Loucy (cell line): ENCODE results near the gene CAPN2.
A peak's percentile ranks its signal among the peaks of the same experiment; 100 is the strongest.

ENCODE experiments used
- H2AFZ ChIP-seq: fragments of 200-600 bp; sonication (generic); 2 replicates; pipeline ENCODE4 v1.6.0; 2016; ENCODE audit warnings: antibody characterized with exemption, mild to moderate bottlenecking, low read length, moderate library complexity
- H3F3A ChIP-seq: fragments of 200-600 bp; 2 replicates; pipeline ENCODE4 v1.6.0; 2016; ENCODE audit warnings: antibody characterized with exemption, low read depth, mild to moderate bottlenecking
- H3K27me3 ChIP-seq: fragments of 200-600 bp; sonication (generic); 2 replicates; pipeline ENCODE4 v1.6.1; 2014; ENCODE audit warnings: low read length, mild to moderate bottlenecking; ENCODE audit not compliant: insufficient read depth, poor library complexity, severe bottlenecking
- H3K36me3 ChIP-seq: fragments of 200-600 bp; sonication (generic); 2 replicates; pipeline ENCODE4 v1.6.1; 2016; ENCODE audit warnings: low read length; ENCODE audit not compliant: insufficient read depth
- H3K4me1 ChIP-seq: fragments of 200-600 bp; sonication (generic); 2 replicates; pipeline ENCODE4 v1.5.1; 2014; ENCODE audit warnings: low read length, mild to moderate bottlenecking; ENCODE audit not compliant: insufficient read depth, poor library complexity, severe bottlenecking
- H3K4me2 ChIP-seq: fragments of 200-600 bp; sonication (generic); 2 replicates; pipeline ENCODE4 v1.6.0; 2014; ENCODE audit warnings: antibody characterized with exemption, low read length, low read depth, mild to moderate bottlenecking; ENCODE audit not compliant: poor library complexity, severe bottlenecking
- H3K4me3 ChIP-seq: fragments of 200-600 bp; sonication (generic); 2 replicates; pipeline ENCODE4 v1.5.1; 2014; ENCODE audit warnings: low read length, mild to moderate bottlenecking, mixed read lengths; ENCODE audit not compliant: poor library complexity, severe bottlenecking
- H3K79me2 ChIP-seq: fragments of 200-600 bp; sonication (generic); 2 replicates; pipeline ENCODE4 v1.6.1; 2014; ENCODE audit warnings: low read length; ENCODE audit not compliant: insufficient read depth
- H3K9ac ChIP-seq: fragments of 200-600 bp; sonication (generic); 2 replicates; pipeline ENCODE4 v1.6.0; 2014; ENCODE audit warnings: mild to moderate bottlenecking, low read depth, low read length, moderate library complexity; ENCODE audit not compliant: poor library complexity, severe bottlenecking
- H3K9me2 ChIP-seq: fragments of 200-600 bp; sonication (generic); replicated peaks from 2 replicates; pipeline ENCODE4 v1.6.1; 2016; ENCODE audit warnings: low read depth, low read length, mixed read lengths
- H3K9me3 ChIP-seq: fragments of 200-600 bp; sonication (generic); 2 replicates; pipeline ENCODE4 v1.6.1; 2014; ENCODE audit warnings: mild to moderate bottlenecking, antibody characterized with exemption, low read length, low read depth; ENCODE audit not compliant: insufficient read depth
- H4K20me1 ChIP-seq: fragments of 200-600 bp; sonication (generic); 2 replicates; pipeline ENCODE4 v1.6.0; 2014; ENCODE audit warnings: antibody characterized with exemption, low read length, mild to moderate bottlenecking; ENCODE audit not compliant: insufficient read depth, poor library complexity, severe bottlenecking
- EZH2phosphoT487 ChIP-seq: fragments of 200-600 bp; IDR thresholded peaks from 2 replicates; pipeline ENCODE4 v1.6.1; 2018; ENCODE audit warnings: antibody characterized with exemption, mild to moderate bottlenecking, moderate library complexity, borderline replicate concordance
- TF ChIP-seq, protein P1 (sequence below): fragments of 200-600 bp; sonication (generic); conservative IDR thresholded peaks from 2 replicates; pipeline ENCODE4 v1.5.1; 2014; ENCODE audit warnings: mild to moderate bottlenecking, antibody characterized with exemption, low read length

Gene CAPN2

DNA sequence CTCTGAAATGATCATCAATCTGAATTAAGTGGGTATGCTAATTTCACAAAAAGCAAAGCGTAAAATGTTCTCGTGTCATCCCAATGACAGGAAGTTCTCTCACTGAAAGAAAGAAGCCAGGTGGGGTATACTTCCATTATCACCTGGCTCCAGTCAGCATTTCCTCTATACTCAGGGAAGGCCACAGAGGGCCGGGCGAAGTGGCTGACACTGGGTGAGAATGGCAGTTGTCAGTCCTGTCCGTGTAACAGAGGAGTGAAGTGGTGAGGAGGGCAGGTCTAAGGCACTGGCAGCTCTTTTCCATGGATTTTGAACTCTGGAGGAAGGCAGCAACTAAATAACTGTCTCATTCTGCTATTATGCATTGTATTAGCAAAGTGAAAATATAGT, 60.4 kb downstream of the CAPN2 start:
- Histone ChIP-seq H3K4me3 (no peak overlapping the region), H2AFZ (no peak overlapping the region), H3F3A (0 out of 2 replicates have a peak, but pooled peaks cover 3% of the 10 kb centered on the region), H3K9ac (no peak overlapping the region), H3K79me2 (no peaks in the 10 kb centered on the region), H3K36me3 (no peaks in the 10 kb centered on the region; the same call in 1 of the 2 replicates), H3K27me3 (no peaks in the 10 kb centered on the region), H4K20me1 (no peaks in the 10 kb centered on the region), H3K9me2 (no peaks in the 10 kb centered on the region), H3K4me1 (peaks cover 20% of the 10 kb centered on the region), H3K4me2 (no peak overlapping the region), H3K9me3 (no peaks in the 10 kb centered on the region)
- TF ChIP-seq EZH2phosphoT487, result no peak
- TF ChIP-seq, protein P1, sequence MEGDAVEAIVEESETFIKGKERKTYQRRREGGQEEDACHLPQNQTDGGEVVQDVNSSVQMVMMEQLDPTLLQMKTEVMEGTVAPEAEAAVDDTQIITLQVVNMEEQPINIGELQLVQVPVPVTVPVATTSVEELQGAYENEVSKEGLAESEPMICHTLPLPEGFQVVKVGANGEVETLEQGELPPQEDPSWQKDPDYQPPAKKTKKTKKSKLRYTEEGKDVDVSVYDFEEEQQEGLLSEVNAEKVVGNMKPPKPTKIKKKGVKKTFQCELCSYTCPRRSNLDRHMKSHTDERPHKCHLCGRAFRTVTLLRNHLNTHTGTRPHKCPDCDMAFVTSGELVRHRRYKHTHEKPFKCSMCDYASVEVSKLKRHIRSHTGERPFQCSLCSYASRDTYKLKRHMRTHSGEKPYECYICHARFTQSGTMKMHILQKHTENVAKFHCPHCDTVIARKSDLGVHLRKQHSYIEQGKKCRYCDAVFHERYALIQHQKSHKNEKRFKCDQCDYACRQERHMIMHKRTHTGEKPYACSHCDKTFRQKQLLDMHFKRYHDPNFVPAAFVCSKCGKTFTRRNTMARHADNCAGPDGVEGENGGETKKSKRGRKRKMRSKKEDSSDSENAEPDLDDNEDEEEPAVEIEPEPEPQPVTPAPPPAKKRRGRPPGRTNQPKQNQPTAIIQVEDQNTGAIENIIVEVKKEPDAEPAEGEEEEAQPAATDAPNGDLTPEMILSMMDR, result no peak

DNA sequence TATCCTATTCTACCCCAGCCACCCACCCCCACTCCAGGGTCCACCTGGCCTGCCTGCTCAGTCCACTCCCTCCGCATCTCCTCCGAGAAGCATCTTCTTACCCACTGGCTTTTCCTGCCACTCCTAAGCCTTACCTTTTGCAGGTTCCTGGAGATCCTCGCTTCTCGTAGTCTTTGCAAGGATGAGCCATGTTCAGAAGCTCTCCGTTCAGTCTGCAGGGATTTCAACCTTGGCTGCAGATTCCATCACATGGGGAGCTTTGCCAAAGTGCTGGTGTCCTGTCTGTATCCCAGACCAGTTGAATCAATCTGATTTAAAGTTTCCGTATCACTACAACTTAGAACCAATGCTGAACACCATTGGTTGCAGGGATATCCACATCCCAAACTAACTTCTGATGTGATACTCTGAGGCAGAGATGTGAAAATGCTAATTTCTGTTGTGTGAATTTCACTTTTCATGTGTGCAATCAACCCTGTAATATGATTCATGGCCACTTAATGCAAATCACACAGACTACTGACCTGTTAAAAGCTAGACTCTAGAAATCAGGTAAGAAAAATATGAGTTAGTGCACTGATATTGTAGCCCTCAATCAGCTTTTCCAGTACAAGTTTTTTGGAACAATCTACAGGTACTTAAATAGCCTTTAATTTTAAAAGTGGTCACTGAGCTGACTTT, 61.9 kb downstream of the CAPN2 start:
- no peaks in the 10 kb centered on the region for H3K9me3 ChIP-seq
- 0 out of 2 replicates have a peak, but pooled peaks cover 3% of the 10 kb centered on the region for H3F3A ChIP-seq
- peaks cover 13% of the 10 kb centered on the region; the same call in 1 of the 2 replicates for H3K36me3 ChIP-seq
- peaks cover 20% of the 10 kb centered on the region for H3K4me1 ChIP-seq
- no peak overlapping the region for H3K4me3 ChIP-seq
- no peak overlapping the region for H3K4me2 ChIP-seq
- no peaks in the 10 kb centered on the region for H4K20me1 ChIP-seq
- H3K27me3 ChIP-seq, result no peaks in the 10 kb centered on the region
- H3K9me2 ChIP-seq, result no peaks in the 10 kb centered on the region
- H3K79me2 ChIP-seq, result no peaks in the 10 kb centered on the region
- no peak overlapping the region for H3K9ac ChIP-seq
- no peak for TF ChIP-seq EZH2phosphoT487
- TF ChIP-seq, protein P1, result no peak
- H2AFZ ChIP-seq, result no peak overlapping the region

DNA sequence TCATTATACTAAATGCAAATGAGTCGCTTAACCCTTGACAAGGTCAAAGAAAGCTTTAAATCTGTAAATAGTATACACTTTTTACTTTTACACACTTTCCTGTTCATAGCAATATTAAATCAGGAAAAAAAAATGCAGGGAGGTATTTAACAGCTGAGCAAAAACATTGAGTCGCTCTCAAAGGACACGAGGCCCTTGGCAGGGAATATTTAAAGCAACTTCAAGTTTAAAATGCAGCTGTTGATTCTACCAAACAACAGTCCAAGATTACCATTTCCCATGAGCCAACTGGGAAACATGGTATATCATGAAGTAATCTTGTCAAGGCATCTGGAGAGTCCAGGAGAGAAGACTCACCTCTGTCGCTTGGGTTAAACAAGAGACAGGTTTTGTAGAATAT, 62.7 kb downstream of the CAPN2 start:
- Histone ChIP-seq H2AFZ (no peak overlapping the region), H3F3A (0 out of 2 replicates have a peak, but pooled peaks cover 3% of the 10 kb centered on the region), H3K36me3 (peaks cover 20% of the 10 kb centered on the region; the same call in 1 of the 2 replicates), H3K79me2 (no peaks in the 10 kb centered on the region), H3K9ac (no peak overlapping the region), H3K9me2 (no peaks in the 10 kb centered on the region), H3K9me3 (no peaks in the 10 kb centered on the region), H3K27me3 (no peaks in the 10 kb centered on the region), H3K4me1 (peaks cover 20% of the 10 kb centered on the region), H3K4me3 (no peak overlapping the region), H3K4me2 (peak overlapping the region; percentile 45), H4K20me1 (no peaks in the 10 kb centered on the region)
- no peak for TF ChIP-seq EZH2phosphoT487
- TF ChIP-seq, protein P1, result no peak
